ENCODE results near the gene ADGRB3.

DNA sequence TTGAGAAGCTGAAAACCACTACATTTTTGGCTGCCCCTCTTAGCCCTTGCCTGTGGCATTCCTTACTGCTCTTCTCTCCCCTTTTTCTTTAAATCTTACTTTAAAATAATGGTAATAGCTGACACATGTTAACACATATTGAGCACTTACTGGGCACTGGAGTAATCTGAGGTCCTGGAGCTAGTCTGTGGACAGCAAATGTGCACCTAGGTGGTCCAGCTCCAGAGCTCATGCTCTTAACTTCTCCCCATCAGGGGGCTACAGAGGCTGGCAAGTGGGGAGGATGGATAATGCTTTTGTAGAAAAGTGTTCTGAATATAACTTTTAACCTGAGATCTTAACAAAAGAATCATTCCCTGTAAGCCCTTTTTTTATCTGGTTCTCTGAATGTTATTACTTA, 74.8 kb downstream of the ADGRB3 start:
- no peak for TF ChIP-seq EZH2 (IDR thresholded peaks at IDR 0.05)
- no peak for TF ChIP-seq POLR2AphosphoS5 (IDR thresholded peaks at IDR 0.05; ENCODE audit: borderline replicate concordance, low read depth, low read length)

Measured in SK-N-MC (cell line).